Endothelial cell of umbilical vein (primary cell): Measurements from ENCODE around the gene RABEPK. TPM values are rescaled to one million over a fixed set of nuclear protein-coding genes. Genes with fewer than 3 reads are reported as not detected.
"Not testable (repeated sequence)": the region's sequence is repeated elsewhere in the genome, so short reads cannot be mapped to it uniquely, and the experiment has no call there.

ENCODE experiments used
- BruUV-seq: library from RNA; stranded (reverse); fragments of 400-500 nt; replicated peaks from 2 replicates; lab custom pipeline; 2021; lab: Mats Ljungman, UMichigan
- CTCF ChIA-PET: fragments of 300-600, 350-600 bp; sonication (Branson Sonifier 250); formaldehyde crosslinking; loops from one replicate; lab custom pipeline; 2021; ENCODE audit warnings: antibody characterized with exemption, inconsistent platforms; lab: Charles Lee
- POLR2A ChIA-PET: fragments of 300-600, 350-600 bp; sonication (Branson Sonifier 250); formaldehyde crosslinking; loops from one replicate; lab custom pipeline; 2021; ENCODE audit warnings: antibody characterized with exemption, inconsistent platforms; lab: Charles Lee
- DNase-seq: peaks from one replicate; pipeline ENCODE4 v3.0.0-alpha.2; 2011; ENCODE audit warnings: low read depth, low spot score
- FAIRE-seq: peaks from 2 replicates; lab custom pipeline; 2011; peaks lifted over from hg19 to GRCh38; lab: Jason Lieb, UNC
- H2AFZ ChIP-seq: 2 replicates; pipeline ENCODE4 v1.6.0; 2012; ENCODE audit warnings: low read depth, low read length, control low read depth, inconsistent platforms
- H3K27ac ChIP-seq: 2 replicates; pipeline ENCODE4 v1.5.1; 2011; ENCODE audit warnings: low read depth, mild to moderate bottlenecking, control low read depth, low read length, moderate library complexity; ENCODE audit not compliant: insufficient read depth
- H3K27me3 ChIP-seq, 2 experiments: 2 replicates each; pipeline versions ENCODE4 v1.6.0 to v1.6.1; 2011; ENCODE audit warnings: low read length in 2 of 2, mixed read lengths in 1 of 2; ENCODE audit not compliant: control insufficient read depth in 2 of 2, insufficient read depth in 2 of 2
- H3K36me3 ChIP-seq, 2 experiments: 2 replicates in 1 of 2; 3 replicates in 1 of 2; pipeline ENCODE4 v1.5.1; 2011; ENCODE audit warnings: low read length in 2 of 2, mild to moderate bottlenecking in 1 of 2, moderate library complexity in 1 of 2; ENCODE audit not compliant: control insufficient read depth in 2 of 2, insufficient read depth in 2 of 2; ENCODE audit errors: extremely low read depth in 1 of 2
- H3K4me1 ChIP-seq: 3 replicates; pipeline ENCODE4 v1.5.1; 2011; ENCODE audit warnings: mild to moderate bottlenecking, low read length; ENCODE audit not compliant: control insufficient read depth, insufficient read depth; ENCODE audit errors: extremely low read depth
- H3K4me2 ChIP-seq: 2 replicates; pipeline ENCODE4 v1.6.1; 2011; ENCODE audit warnings: low read length, control low read depth, mixed read lengths; ENCODE audit not compliant: insufficient read depth
- H3K4me3 ChIP-seq, 3 experiments: fragments of 200-600 bp in 1 of 3; sonication (generic), shearing (Covaris generic) in 1 of 3; replicated peaks in 1 of 3; 2 replicates each; pipeline ENCODE4 v1.5.1; 2011 to 2016; ENCODE audit warnings: control low read depth in 3 of 3, low read length in 3 of 3, mild to moderate bottlenecking in 2 of 3, inconsistent platforms in 1 of 3, low read depth in 1 of 3, moderate library complexity in 1 of 3; ENCODE audit not compliant: insufficient read depth in 1 of 3
- H3K79me2 ChIP-seq: 2 replicates; pipeline ENCODE4 v1.6.0; 2012; ENCODE audit warnings: low read length, inconsistent platforms; ENCODE audit not compliant: control insufficient read depth, insufficient read depth
- H3K9ac ChIP-seq: replicated peaks from 2 replicates; pipeline ENCODE3; 2011; ENCODE audit warnings: low read length, control low read depth; ENCODE audit not compliant: insufficient read depth; ENCODE audit errors: extremely low read depth
- H3K9me1 ChIP-seq: replicated peaks from 3 replicates; pipeline ENCODE4 v1.6.0; 2011; ENCODE audit warnings: mild to moderate bottlenecking, low read length; ENCODE audit not compliant: control insufficient read depth, insufficient read depth; ENCODE audit errors: extremely low read depth
- H3K9me3 ChIP-seq: replicated peaks from 2 replicates; pipeline ENCODE4 v1.5.1; 2012; ENCODE audit warnings: low read length, inconsistent platforms; ENCODE audit not compliant: control insufficient read depth, insufficient read depth
- H4K20me1 ChIP-seq: replicated peaks from 2 replicates; pipeline ENCODE3; 2011; ENCODE audit warnings: mild to moderate bottlenecking, low read length; ENCODE audit not compliant: control insufficient read depth, insufficient read depth; ENCODE audit errors: extremely low read depth
- EZH2 ChIP-seq: IDR thresholded peaks from 2 replicates; pipeline ENCODE4 v1.6.1; 2012; ENCODE audit warnings: borderline replicate concordance, low read depth, mild to moderate bottlenecking, moderate library complexity, low read length, inconsistent platforms; ENCODE audit not compliant: severe bottlenecking
- FOS ChIP-seq: IDR thresholded peaks from 2 replicates; pipeline ENCODE4 v1.6.1; 2011; ENCODE audit warnings: mild to moderate bottlenecking, low read length, moderate library complexity, borderline replicate concordance; ENCODE audit not compliant: insufficient read depth
- GATA2 ChIP-seq: IDR thresholded peaks from 2 replicates; pipeline ENCODE4 v1.7.0; 2011; ENCODE audit warnings: low read depth, mild to moderate bottlenecking, moderate library complexity, mixed read lengths, low read length; ENCODE audit not compliant: insufficient read length, insufficient read depth
- JUN ChIP-seq: IDR thresholded peaks from 2 replicates; pipeline ENCODE4 v1.6.1; 2011; ENCODE audit warnings: borderline replicate concordance, low read depth; ENCODE audit not compliant: insufficient read length, insufficient read depth
- MAX ChIP-seq: IDR thresholded peaks from 2 replicates; pipeline ENCODE4 v1.6.1; 2011; ENCODE audit not compliant: insufficient read depth, insufficient read length
- MYC ChIP-seq: IDR thresholded peaks from one replicate; pipeline ENCODE4 v1.6.1; 2011; ENCODE audit warnings: mild to moderate bottlenecking, low read depth, low read length
- POLR2A ChIP-seq: IDR thresholded peaks from 2 replicates; pipeline ENCODE4 v1.6.1; 2012; ENCODE audit warnings: low read depth, mild to moderate bottlenecking, control low read depth, low read length
- POLR2AphosphoS5 ChIP-seq: IDR thresholded peaks from 2 replicates; pipeline ENCODE4 v1.6.1; 2012; ENCODE audit warnings: low read depth, mild to moderate bottlenecking, control low read depth, low read length, moderate library complexity; ENCODE audit not compliant: insufficient read depth
- dilution Hi-C: fragments of 300-500 bp; cut with MboI; formaldehyde crosslinking; loops from one replicate; pipeline ENCODE4 v1.15.0; 2019; ENCODE audit warnings: low sequenced_read_pairs; ENCODE audit not compliant: extremely low pct_ligation_motif_present
- intact Hi-C: fragments of 100-400 bp; cut with micrococcal nuclease; formaldehyde crosslinking; loops from one replicate; pipeline ENCODE4 v1.10.0; 2022
- polyA plus RNA-seq, 4 experiments: library from polyadenylated mRNA; depleted of rRNA in 3 of 4; stranded (reverse) in 3 of 4; unstranded in 1 of 4; fragments of >200 nt; gene quantifications; 2 replicates each; pipeline versions ENCODE4 v1.2.1 to v1.2.3, GENCODE V29; 2011 to 2012; ENCODE audit warnings: missing spikeins in 1 of 4
- total RNA-seq: library from RNA; stranded (reverse); gene quantifications from 2 replicates; pipeline ENCODE4 v1.2.3, GENCODE V29; 2021
- TF ChIP-seq, protein P1 (sequence below), 2 donors: IDR thresholded peaks; 1 replicate in 1 of 2; 2 replicates in 1 of 2; pipeline ENCODE4 v1.5.1; 2011; ENCODE audit warnings: low read length in 2 of 2, mild to moderate bottlenecking in 2 of 2, moderate library complexity in 2 of 2, control low read depth in 1 of 2, inconsistent platforms in 1 of 2, low read depth in 1 of 2; ENCODE audit not compliant: insufficient read depth in 1 of 2; ENCODE audit errors: extremely low read depth in 1 of 2

Gene RABEPK
- total and polyA plus RNA-seq, 2 donors (not counting 3 experiments of a cell fraction or from before 2014, with no cell fraction given) = 18.2 to 23.0 TPM

GRCh38 chr9:125262294-125262991, 62.1 kb downstream of the RABEPK start:
- H3K79me2 ChIP-seq = peaks cover 51% of the 10 kb centered on the region
- intact Hi-C loops = no loop called here
- peak overlapping the region; percentile 86 for H3K9ac ChIP-seq
- BruUV-seq = no TSS peak
- POLR2A ChIA-PET = interaction anchor here (1.0 kb wide), 1 partner anchor 21 kb away, joined by 3 read pairs; no protein-coding TSS in a partner anchor
- H4K20me1 ChIP-seq = no peaks in the 10 kb centered on the region
- H3K9me1 ChIP-seq = no peaks in the 10 kb centered on the region
- H3K4me3 ChIP-seq = peak overlapping the region; percentile 89 to 98 (median 95)
- peak overlapping the region; percentile 98 for H3K4me2 ChIP-seq
- TF ChIP-seq GATA2 (no peak), POLR2A (no peak), JUN (no peak), FOS (no peak), MYC (no peak), EZH2 (no peak), POLR2AphosphoS5 (no peak), MAX (no peak)
- TF ChIP-seq, protein P1, sequence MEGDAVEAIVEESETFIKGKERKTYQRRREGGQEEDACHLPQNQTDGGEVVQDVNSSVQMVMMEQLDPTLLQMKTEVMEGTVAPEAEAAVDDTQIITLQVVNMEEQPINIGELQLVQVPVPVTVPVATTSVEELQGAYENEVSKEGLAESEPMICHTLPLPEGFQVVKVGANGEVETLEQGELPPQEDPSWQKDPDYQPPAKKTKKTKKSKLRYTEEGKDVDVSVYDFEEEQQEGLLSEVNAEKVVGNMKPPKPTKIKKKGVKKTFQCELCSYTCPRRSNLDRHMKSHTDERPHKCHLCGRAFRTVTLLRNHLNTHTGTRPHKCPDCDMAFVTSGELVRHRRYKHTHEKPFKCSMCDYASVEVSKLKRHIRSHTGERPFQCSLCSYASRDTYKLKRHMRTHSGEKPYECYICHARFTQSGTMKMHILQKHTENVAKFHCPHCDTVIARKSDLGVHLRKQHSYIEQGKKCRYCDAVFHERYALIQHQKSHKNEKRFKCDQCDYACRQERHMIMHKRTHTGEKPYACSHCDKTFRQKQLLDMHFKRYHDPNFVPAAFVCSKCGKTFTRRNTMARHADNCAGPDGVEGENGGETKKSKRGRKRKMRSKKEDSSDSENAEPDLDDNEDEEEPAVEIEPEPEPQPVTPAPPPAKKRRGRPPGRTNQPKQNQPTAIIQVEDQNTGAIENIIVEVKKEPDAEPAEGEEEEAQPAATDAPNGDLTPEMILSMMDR (IDR thresholded peaks at IDR 0.05; ENCODE audit: extremely low read depth in 1 of 2, insufficient read depth in 1 of 2, low read depth in 1 of 2, low read length in 2 of 2) = no peak
- DNase-seq (no peak), FAIRE-seq (peak; percentile 55)
- CTCF ChIA-PET = interaction anchor here (2.4 kb wide), 1 partner anchor 19 kb away, joined by 8 read pairs; no protein-coding TSS in a partner anchor
- H3K27me3 ChIP-seq = no peaks in the 10 kb centered on the region
- peaks cover 21% of the 10 kb centered on the region for H3K4me1 ChIP-seq
- H3K9me3 ChIP-seq = no peaks in the 10 kb centered on the region
- H3K27ac ChIP-seq = peak overlapping the region; percentile 49
- peaks cover 0 to 2% of the 10 kb centered on the region in 2 experiments for H3K36me3 ChIP-seq
- H2AFZ ChIP-seq = peak overlapping the region; percentile 80
- dilution Hi-C loops = no loop called here

- H3K4me2 ChIP-seq = peak overlapping the region; percentile 30
- DNase-seq, H3K9me3 ChIP-seq, H3K36me3 ChIP-seq, H3K9me1 ChIP-seq, H3K9ac ChIP-seq, intact Hi-C loops, H3K4me3 ChIP-seq, H3K27me3 ChIP-seq, POLR2A ChIA-PET, dilution Hi-C loops, H4K20me1 ChIP-seq, CTCF ChIA-PET, BruUV-seq, H2AFZ ChIP-seq: not testable (repeated sequence)
- H3K27ac ChIP-seq = peak overlapping the region; percentile 42
- FAIRE-seq = peak; percentile 62
- peaks cover 58% of the 10 kb centered on the region for H3K79me2 ChIP-seq
- H3K4me1 ChIP-seq = peaks cover 21% of the 10 kb centered on the region
Measured at GRCh38 chr9:125264068-125264467, 63.7 kb downstream of the RABEPK start.
